SU-DHL-6 (cell line): ENCODE results near the gene RAB11FIP3.

Source experiments
- CTCF ChIP-seq: fragments of 200-600 bp; sonication (generic); IDR thresholded peaks from one replicate; pipeline ENCODE4 v1.5.1; 2017; ENCODE audit warnings: antibody characterized with exemption, mild to moderate bottlenecking, low read length, moderate library complexity; ENCODE audit not compliant: insufficient read depth, poor library complexity, severe bottlenecking
- EZH2phosphoT487 ChIP-seq: fragments of 200-600 bp; sonication (generic), shearing (Covaris generic); conservative IDR thresholded peaks from 2 replicates; pipeline ENCODE4 v1.6.1; 2018; ENCODE audit warnings: mild to moderate bottlenecking, antibody characterized with exemption, low read length, moderate library complexity, mixed read lengths

- TF ChIP-seq CTCF (no peak), EZH2phosphoT487 (no peak)
Observed at GRCh38 chr16:377419-377951, 48.0 kb upstream of the RAB11FIP3 start.
